GM21619 (cell line): ENCODE data around the gene KCNT1.

Experiments
- ATAC-seq: cut with Tn5 transposase; IDR thresholded peaks from one replicate; pipeline ENCODE4 v1.9.1; 2021; ENCODE audit not compliant: unreplicated experiment

KCNT1 gene

DNA sequence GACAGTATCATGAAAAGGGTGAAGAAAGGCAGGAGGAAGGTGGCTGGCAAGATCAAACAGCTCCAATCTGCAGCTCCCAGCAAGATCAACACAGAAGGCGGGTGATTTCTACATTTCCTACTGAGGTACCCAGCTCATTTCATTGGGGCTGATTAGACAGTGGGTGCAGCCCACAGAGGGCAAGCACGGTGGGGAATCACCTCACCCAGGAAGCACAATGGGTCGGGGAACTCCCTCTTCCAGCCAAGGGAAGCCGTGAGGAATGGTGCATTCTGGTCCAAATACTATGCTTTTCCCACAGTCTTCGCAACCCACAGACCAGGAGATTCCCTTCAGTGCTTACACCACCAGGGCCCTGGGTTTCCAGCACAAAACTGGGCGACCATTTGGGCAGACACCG lies 138.6 kb downstream of the KCNT1 start:
- ATAC-seq, result no peak
